HG03103 (cell line): Measurements from ENCODE around the gene MED12L.

ENCODE experiments used
- ATAC-seq: cut with Tn5 transposase; IDR thresholded peaks from one replicate; pipeline ENCODE4 v1.9.1; 2021; ENCODE audit warnings: low read depth; ENCODE audit not compliant: unreplicated experiment

Gene MED12L

GRCh38 chr3:151477591-151478334 lies 392.3 kb downstream of the MED12L start:
- ATAC-seq, result no peak

DNA sequence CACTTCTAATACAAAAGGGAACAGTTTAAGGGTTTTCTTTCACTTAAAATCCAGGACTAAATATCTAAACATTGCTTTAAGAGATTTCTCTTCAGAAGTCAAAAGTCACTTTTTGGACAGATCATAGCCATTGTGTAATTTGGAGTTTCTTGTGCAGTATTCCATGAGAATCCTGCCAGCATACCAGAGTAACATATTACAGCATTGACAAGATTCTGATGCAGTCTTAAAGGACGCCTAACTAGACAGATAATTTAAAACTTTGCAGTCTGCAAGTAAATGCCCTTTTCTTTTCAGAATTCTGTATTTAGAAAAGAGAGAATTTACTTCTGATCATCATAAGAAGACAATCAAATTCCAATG lies 392.9 kb downstream of the MED12L start:
- ATAC-seq, result no peak

- no peak for ATAC-seq
Observed at GRCh38 chr3:151479452-151479851, 394.0 kb downstream of the MED12L start.

DNA sequence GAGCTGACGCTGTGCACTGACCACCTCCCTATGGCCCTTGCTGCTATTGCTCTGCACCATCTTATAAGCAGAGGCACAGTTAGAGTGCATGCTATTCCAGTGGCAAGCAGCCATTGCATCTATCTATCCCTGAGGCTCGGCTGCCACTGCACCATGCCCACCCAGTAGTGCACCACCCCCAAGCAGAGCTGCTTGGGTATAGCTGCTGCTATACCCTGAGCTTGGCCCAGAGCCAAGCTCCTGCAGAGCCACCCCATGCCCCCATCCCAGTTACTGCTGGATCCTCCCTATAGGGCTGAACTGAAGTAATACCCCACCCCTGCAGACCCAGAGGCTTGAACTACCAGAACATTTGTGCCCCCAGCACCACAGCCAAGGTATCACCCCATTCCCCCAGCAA lies 395.0 kb downstream of the MED12L start:
- ATAC-seq, result no peak

DNA sequence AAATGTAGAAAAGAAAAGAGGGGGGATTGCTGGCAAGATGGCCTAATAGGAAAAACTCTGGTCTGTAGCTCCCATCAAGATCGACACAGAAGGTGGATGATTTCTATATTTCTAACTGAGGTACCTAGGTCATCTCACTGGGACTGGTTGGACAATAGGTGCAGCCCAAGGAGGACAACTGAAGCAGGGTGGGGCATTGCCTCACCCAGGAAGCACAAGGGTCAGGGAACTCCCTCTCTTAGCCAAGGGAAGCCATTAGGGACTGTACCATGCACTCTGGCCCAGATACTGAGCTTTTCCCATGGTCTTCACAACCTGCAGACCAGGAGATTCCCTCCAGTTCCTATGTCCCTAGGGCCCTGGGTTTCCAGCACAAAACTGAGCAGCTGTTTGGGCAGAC lies 398.0 kb downstream of the MED12L start:
- no peak for ATAC-seq

GRCh38 chr3:151483961-151484520 lies 398.6 kb downstream of the MED12L start:
- no peak for ATAC-seq
